ENCODE measurements around the gene HMGCLL1.

DNA sequence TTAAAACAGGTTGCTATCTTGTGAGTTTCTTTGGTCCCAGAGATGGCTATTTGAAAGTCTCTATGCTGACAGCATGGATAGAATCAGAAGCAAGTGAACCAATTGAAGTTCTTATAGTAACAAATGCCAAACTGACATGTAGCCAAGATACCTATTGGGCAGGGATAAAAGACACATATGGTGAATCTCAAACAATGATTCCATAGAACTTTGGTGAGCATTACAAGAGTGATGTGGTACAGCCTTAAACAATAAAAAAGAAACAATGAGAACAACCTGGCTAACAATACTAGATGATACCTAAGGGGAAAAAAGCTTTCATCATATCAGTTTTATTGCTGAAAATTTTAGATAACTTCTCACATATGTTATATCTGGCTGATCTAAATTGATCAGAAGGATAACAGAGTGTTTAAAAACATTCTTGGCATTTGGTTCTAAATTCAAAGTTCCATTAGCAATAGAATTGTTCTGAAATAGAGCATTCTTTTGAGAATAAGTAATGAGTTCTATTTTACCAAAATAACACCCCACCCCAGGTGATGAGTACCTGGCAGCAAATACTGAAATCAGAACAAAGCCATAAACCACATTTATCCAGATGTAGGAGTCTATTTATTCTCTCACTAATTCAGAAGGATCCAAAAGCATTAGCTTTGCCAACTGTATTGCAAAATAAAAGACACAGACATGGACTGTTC, 5.8 kb upstream of the HMGCLL1 start:
- TF ChIP-seq, protein P1, sequence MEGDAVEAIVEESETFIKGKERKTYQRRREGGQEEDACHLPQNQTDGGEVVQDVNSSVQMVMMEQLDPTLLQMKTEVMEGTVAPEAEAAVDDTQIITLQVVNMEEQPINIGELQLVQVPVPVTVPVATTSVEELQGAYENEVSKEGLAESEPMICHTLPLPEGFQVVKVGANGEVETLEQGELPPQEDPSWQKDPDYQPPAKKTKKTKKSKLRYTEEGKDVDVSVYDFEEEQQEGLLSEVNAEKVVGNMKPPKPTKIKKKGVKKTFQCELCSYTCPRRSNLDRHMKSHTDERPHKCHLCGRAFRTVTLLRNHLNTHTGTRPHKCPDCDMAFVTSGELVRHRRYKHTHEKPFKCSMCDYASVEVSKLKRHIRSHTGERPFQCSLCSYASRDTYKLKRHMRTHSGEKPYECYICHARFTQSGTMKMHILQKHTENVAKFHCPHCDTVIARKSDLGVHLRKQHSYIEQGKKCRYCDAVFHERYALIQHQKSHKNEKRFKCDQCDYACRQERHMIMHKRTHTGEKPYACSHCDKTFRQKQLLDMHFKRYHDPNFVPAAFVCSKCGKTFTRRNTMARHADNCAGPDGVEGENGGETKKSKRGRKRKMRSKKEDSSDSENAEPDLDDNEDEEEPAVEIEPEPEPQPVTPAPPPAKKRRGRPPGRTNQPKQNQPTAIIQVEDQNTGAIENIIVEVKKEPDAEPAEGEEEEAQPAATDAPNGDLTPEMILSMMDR (IDR thresholded peaks at IDR 0.05): no peak
- TF ChIP-seq POLR2A (IDR thresholded peaks at IDR 0.05): no peak
